ENCODE measurements around the gene CA10.

The CA10 gene

GRCh38 chr17:52048137-52048898, 110.2 kb downstream of the CA10 start:
- DNase-seq (ENCODE audit: low read depth in 2 of 3, low spot score in 2 of 3) = no peak

- no peak for DNase-seq (ENCODE audit: low read depth in 2 of 3, low spot score in 2 of 3)
Observed at GRCh38 chr17:52047086-52047485, 111.4 kb downstream of the CA10 start.

- DNase-seq (ENCODE audit: low read depth in 2 of 3, low spot score in 2 of 3) = no peak
Observed at GRCh38 chr17:52041123-52041617, 117.3 kb downstream of the CA10 start.

GRCh38 chr17:52036416-52036815, 122.1 kb downstream of the CA10 start:
- DNase-seq (ENCODE audit: low read depth in 2 of 3, low spot score in 2 of 3) = no peak

- DNase-seq (ENCODE audit: low read depth in 2 of 3, low spot score in 2 of 3) = no peak
Observed at GRCh38 chr17:52035336-52035915, 123.1 kb downstream of the CA10 start.

- DNase-seq (ENCODE audit: low read depth in 2 of 3, low spot score in 2 of 3) = no peak
Observed at GRCh38 chr17:52032454-52032853, 126.1 kb downstream of the CA10 start.

GRCh38 chr17:52030052-52030451, 128.5 kb downstream of the CA10 start:
- no peak for DNase-seq (ENCODE audit: low read depth in 2 of 3, low spot score in 2 of 3)

GRCh38 chr17:52027620-52028295, 130.8 kb downstream of the CA10 start:
- no peak for DNase-seq (ENCODE audit: low read depth in 2 of 3, low spot score in 2 of 3)

- no peak for DNase-seq (ENCODE audit: low read depth in 2 of 3, low spot score in 2 of 3)
Observed at GRCh38 chr17:52027081-52027480, 131.4 kb downstream of the CA10 start.

- no peak for DNase-seq (ENCODE audit: low read depth in 2 of 3, low spot score in 2 of 3)
Observed at GRCh38 chr17:52026075-52026474, 132.4 kb downstream of the CA10 start.

GRCh38 chr17:52025236-52025635, 133.3 kb downstream of the CA10 start:
- no peak for DNase-seq (ENCODE audit: low read depth in 2 of 3, low spot score in 2 of 3)

GRCh38 chr17:52024300-52024870, 134.1 kb downstream of the CA10 start:
- DNase-seq (ENCODE audit: low read depth in 2 of 3, low spot score in 2 of 3) = no peak

- DNase-seq (ENCODE audit: low read depth in 2 of 3, low spot score in 2 of 3) = no peak
Observed at GRCh38 chr17:52011064-52011463, 147.4 kb downstream of the CA10 start.

- DNase-seq (ENCODE audit: low read depth in 2 of 3, low spot score in 2 of 3) = no peak
Observed at GRCh38 chr17:51999654-52000053, 158.9 kb downstream of the CA10 start.

GRCh38 chr17:51997723-51998122, 160.8 kb downstream of the CA10 start:
- no peak for DNase-seq (ENCODE audit: low read depth in 2 of 3, low spot score in 2 of 3)

- DNase-seq (ENCODE audit: low read depth in 2 of 3, low spot score in 2 of 3) = no peak
Observed at GRCh38 chr17:51995797-51996403, 162.6 kb downstream of the CA10 start.

- no peak for DNase-seq (ENCODE audit: low read depth in 2 of 3, low spot score in 2 of 3)
Observed at GRCh38 chr17:51992864-51993416, 165.6 kb downstream of the CA10 start.

GRCh38 chr17:51971121-51971520, 187.4 kb downstream of the CA10 start:
- no peak for DNase-seq (ENCODE audit: low read depth in 2 of 3, low spot score in 2 of 3)

GRCh38 chr17:51961689-51962088, 196.8 kb downstream of the CA10 start:
- no peak for DNase-seq (ENCODE audit: low read depth in 2 of 3, low spot score in 2 of 3)

- DNase-seq (ENCODE audit: low read depth in 2 of 3, low spot score in 2 of 3) = no peak
Observed at GRCh38 chr17:51957786-51958185, 200.7 kb downstream of the CA10 start.

- DNase-seq (ENCODE audit: low read depth in 2 of 3, low spot score in 2 of 3) = no peak
Observed at GRCh38 chr17:51955245-51955644, 203.3 kb downstream of the CA10 start.
